ENCODE measurements around the gene A1BG.
"Not testable (repeated sequence)": the region's sequence is repeated elsewhere in the genome, so short reads cannot be mapped to it uniquely, and the experiment has no call there.

The A1BG gene

GRCh38 chr19:58356766-58357480 lies 3.6 kb upstream of the A1BG start:
- DNase-seq, result no peak

- DNase-seq, result peak; percentile 45
Measured at GRCh38 chr19:58355908-58356765, 2.8 kb upstream of the A1BG start.

GRCh38 chr19:58355215-58355796 lies 2.0 kb upstream of the A1BG start:
- DNase-seq, result no peak

GRCh38 chr19:58354478-58355030 lies 1.3 kb upstream of the A1BG start:
- no peak for DNase-seq

GRCh38 chr19:58353717-58354477 lies 605 bp upstream of the A1BG start:
- no peak for DNase-seq

- DNase-seq, result no peak
Measured at GRCh38 chr19:58351990-58352755, 1.1 kb downstream of the A1BG start.

- no peak for DNase-seq
Measured at GRCh38 chr19:58351558-58351878, 1.8 kb downstream of the A1BG start.

- DNase-seq, result no peak
Measured at GRCh38 chr19:58350871-58351557, 2.3 kb downstream of the A1BG start.

- no peak for DNase-seq
Measured at GRCh38 chr19:58350001-58350861, 3.1 kb downstream of the A1BG start.

GRCh38 chr19:58349590-58349989 lies 3.7 kb downstream of the A1BG start:
- DNase-seq, result no peak

- not testable (repeated sequence) for DNase-seq
Measured at GRCh38 chr19:58348080-58348479, 5.2 kb downstream of the A1BG start.

- DNase-seq, result peak; percentile 79
Measured at GRCh38 chr19:58346961-58347929, 6.0 kb downstream of the A1BG start.

- no peak for DNase-seq
Measured at GRCh38 chr19:58345558-58345957, 7.7 kb downstream of the A1BG start.

GRCh38 chr19:58338825-58339558 lies 14.3 kb downstream of the A1BG start:
- DNase-seq, result no peak

GRCh38 chr19:58338336-58338735 lies 15.0 kb downstream of the A1BG start:
- DNase-seq, result no peak

GRCh38 chr19:58336820-58337219 lies 16.5 kb downstream of the A1BG start:
- no peak for DNase-seq

- no peak for DNase-seq
Measured at GRCh38 chr19:58336216-58336615, 17.1 kb downstream of the A1BG start.

GRCh38 chr19:58335630-58336029 lies 17.7 kb downstream of the A1BG start:
- no peak for DNase-seq

All from stimulated activated CD8-positive, alpha-beta memory T cell treated with anti-CD3 and anti-CD28 coated beads, Interleukin-4, amount 100 ng/mL, for 48 hours (primary cell).